ENCODE results near the gene OLR1.

- no peak for TF ChIP-seq EZH2phosphoT487 (IDR thresholded peaks at IDR 0.05; ENCODE audit: borderline replicate concordance)
- TF ChIP-seq CTCF (conservative IDR thresholded peaks at IDR 0.05; ENCODE audit: low read length): no peak
These were observed 39.4 kb upstream of the OLR1 start for GRCh38 chr12:10211101-10211939.

Data from Loucy (cell line).